IPS-18c (cell line): ENCODE results near the gene NFASC.

Experiments
- H3K4me3 ChIP-seq: 2 replicates; pipeline ENCODE4 v1.7.0; 2013; ENCODE audit warnings: low read depth, mild to moderate bottlenecking, low read length, moderate library complexity; ENCODE audit not compliant: insufficient read depth
- H3K9me3 ChIP-seq: one replicate; pipeline ENCODE4 v1.6.1; 2013; ENCODE audit warnings: mild to moderate bottlenecking, low read length, moderate library complexity; ENCODE audit not compliant: control insufficient read depth, insufficient read depth

NFASC gene

GRCh38 chr1:205024679-205025078, 154.0 kb downstream of the NFASC start:
- no peak overlapping the region for H3K4me3 ChIP-seq
- H3K9me3 ChIP-seq = no peaks in the 10 kb centered on the region

- Histone ChIP-seq H3K4me3 (no peak overlapping the region), H3K9me3 (no peaks in the 10 kb centered on the region)
These were observed 154.6 kb downstream of the NFASC start for GRCh38 chr1:205025239-205025638.

GRCh38 chr1:205026181-205026580, 155.5 kb downstream of the NFASC start:
- Histone ChIP-seq H3K4me3 (no peak overlapping the region), H3K9me3 (no peaks in the 10 kb centered on the region)

DNA sequence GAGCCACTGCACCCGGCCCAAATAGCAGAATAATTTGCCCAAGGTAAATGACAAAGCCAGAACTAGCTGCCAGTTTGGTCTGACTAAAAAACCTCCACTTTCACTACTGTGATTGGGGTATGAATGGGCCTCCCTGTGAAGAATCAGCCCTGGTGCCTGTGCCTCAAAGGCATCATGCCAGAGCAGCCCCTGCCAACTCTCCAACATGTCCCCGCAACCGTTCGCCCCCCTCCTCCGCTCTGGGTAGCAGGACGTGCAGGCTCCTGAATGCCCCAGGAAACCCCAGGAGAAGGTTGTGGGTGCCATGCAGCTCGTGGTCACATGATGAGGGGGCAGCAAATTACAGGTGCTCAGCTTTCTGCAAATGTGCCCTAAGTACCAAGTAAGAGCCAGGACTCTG, 157.7 kb downstream of the NFASC start:
- H3K4me3 ChIP-seq = no peak overlapping the region
- H3K9me3 ChIP-seq = no peaks in the 10 kb centered on the region

GRCh38 chr1:205028924-205029323, 158.3 kb downstream of the NFASC start:
- Histone ChIP-seq H3K9me3 (no peaks in the 10 kb centered on the region), H3K4me3 (no peak overlapping the region)

DNA sequence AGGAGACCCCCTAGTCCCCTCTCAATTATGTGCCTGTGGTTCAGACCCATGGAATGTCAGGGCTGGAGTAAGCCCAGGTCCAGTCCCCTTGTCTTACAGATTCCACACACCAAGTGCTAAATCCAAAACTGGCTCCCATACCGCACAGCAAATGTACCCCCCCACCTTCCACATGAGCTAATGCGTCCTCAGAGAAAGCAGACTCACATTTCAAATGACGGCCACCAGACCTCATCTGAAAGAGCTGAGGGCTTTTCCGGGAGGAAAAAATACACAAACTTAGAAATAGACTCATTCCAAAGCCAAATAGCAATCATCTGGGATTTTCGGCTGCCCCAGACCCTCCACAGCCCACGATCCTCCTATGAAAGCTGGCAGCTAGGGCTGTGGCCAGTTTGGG, 159.6 kb downstream of the NFASC start:
- H3K9me3 ChIP-seq = peaks cover 2% of the 10 kb centered on the region
- no peak overlapping the region for H3K4me3 ChIP-seq

DNA sequence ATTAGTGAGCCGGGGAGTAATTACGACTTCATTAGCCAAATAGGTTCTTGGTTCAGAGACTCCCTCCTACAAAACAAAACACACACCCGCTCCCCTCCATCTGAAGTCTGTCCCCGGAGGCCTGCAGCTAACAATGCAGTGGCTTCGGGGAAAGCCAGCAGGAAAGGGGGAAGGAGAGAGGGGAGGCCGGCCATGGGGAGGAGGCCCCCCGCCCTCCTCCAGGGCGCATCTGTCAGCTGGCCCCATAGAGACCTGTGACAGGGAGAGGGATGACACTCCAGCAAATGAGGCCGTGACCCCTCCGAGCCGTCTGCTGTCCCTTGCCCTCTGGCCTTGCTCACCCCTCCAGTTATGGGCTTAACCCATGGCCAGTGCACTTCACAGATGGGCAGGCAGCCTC, 160.2 kb downstream of the NFASC start:
- no peak overlapping the region for H3K4me3 ChIP-seq
- peaks cover 2% of the 10 kb centered on the region for H3K9me3 ChIP-seq

GRCh38 chr1:205032508-205032907, 161.8 kb downstream of the NFASC start:
- peaks cover 2% of the 10 kb centered on the region for H3K9me3 ChIP-seq
- H3K4me3 ChIP-seq = no peak overlapping the region

DNA sequence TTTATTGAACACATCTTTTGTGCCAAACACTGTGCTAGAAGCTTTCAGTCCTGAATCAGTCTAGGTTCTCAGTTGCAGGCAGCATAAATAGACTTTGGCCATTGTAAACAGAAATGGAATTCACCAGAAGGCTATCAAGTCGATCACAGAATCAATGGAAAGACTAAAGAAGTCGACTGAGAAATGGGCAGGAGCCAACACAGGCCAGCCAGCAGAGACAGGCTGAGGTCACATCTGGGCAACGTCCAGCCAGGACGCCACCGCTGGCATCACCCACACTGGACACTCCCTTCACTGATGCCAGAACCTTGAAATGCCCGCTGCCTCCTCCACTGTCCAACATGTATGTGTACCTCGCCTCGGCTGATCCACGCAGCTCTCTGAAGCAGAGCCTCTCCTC, 166.9 kb downstream of the NFASC start:
- Histone ChIP-seq H3K9me3 (peaks cover 2% of the 10 kb centered on the region), H3K4me3 (no peak overlapping the region)

GRCh38 chr1:205038132-205038786, 167.6 kb downstream of the NFASC start:
- Histone ChIP-seq H3K4me3 (no peak overlapping the region), H3K9me3 (peaks cover 2% of the 10 kb centered on the region)

DNA sequence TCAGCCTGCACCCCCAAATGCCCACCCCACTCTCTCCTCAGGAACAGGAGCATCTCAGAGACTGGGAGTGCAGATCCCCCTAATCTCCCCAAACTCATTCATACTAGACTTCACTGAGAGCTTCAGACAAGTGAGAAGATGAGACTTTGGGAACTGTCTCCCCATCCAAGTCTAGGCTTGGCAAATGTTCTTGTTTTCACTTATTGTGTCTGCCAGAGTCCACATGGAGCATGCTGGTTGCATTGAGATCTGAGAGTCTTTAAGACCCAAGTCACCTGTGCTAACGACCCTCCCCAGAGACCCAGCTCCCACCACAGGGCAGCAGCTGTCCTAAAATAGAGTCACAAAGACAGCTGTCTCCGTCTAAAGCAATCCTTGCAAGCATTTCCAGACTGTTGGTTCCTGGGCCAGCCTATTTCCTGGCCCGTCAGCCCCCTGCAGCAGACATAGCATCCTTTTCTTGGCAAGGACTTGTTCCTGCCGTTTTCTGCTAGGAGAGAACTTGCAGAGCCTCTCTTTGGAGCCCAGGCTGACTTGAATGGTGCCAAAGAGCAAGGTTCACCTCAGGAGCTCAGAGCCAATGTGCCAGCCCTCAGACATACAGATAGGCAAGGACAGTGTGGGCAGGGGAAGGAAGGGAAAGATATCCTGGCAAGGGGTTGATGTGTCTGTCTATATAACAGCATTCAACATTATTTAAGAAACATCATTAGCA, 170.5 kb downstream of the NFASC start:
- no peak overlapping the region for H3K4me3 ChIP-seq

DNA sequence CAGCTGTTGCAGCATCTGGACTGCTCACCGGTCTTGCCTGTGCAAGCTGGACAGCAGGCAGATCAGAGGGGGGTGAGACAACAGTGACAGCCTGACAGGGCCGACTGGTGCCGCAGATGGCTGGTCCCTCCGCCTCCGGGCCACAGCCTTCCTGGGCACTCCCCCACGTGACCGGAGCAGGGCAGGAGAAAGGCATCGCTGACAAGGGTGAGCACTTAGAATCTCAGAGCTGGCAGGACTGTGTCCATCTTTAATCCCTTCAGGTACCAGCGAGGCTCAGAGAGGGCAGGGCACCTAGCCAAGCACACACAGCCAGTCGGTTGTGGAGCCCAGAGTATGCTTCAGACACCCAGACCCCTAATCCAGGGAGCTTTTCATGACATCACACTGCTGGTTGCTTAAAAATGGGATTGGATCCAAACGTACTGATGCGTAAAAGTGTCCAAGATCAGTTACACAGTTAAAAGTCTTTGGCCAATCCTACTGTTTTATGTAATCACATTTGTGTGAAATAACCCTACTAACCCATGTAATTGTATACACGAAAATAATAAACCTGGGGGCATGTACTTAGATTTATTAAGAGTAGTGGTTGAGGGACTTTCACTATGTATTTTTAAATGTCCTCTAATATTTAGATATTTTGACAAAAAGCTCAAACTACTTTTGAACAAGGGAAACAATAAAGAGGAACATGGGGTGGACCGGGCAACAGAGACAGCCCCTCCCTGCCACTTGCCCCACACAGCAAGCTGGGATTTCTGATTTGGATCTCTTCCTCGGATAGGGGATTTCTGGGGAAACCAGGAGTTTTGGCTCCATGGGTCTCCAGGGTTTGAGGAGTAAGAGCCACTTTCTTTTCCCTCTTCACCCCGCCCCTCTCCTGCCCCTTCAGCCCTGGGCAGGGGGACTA, 171.6 kb downstream of the NFASC start:
- Histone ChIP-seq H3K9me3 (no peaks in the 10 kb centered on the region), H3K4me3 (no peak overlapping the region)

More for the DNA sequence above, 170.5 kb downstream of the NFASC start:
- no peaks in the 10 kb centered on the region for H3K9me3 ChIP-seq

- Histone ChIP-seq H3K9me3 (no peaks in the 10 kb centered on the region), H3K4me3 (peak within 1 kb of the TSS; percentile 20; the same call in 1 of the 2 replicates)
These were observed 172.5 kb downstream of the NFASC start, which contains the start of gene CNTN2 for GRCh38 chr1:205042911-205043806. Gene CNTN2, plus strand, starts transcription at chr1:205043212. Its CDS starts 9,974 bp downstream, at chr1:205053186.

DNA sequence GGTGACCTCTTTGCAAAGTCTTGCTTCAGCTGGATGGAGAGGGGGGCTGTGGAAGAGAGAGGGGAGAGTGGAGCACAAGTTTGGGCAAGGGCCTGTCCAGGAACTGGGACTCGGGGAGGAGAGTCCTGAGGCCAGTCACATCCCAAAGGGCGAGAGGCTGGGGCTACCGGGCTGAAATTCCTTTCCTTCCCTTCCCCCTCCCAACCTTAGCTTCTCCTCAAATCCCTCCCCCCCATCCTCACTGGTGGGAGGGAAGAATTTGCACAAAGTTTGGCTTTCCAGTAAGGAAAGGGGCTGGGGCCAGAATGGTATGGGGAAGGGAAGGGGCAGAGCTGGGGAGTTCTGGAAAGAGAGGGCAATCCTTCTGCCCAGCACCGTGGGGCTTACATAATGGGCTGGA, 173.2 kb downstream of the NFASC start:
- Histone ChIP-seq H3K4me3 (no peak overlapping the region), H3K9me3 (no peaks in the 10 kb centered on the region)

GRCh38 chr1:205044741-205045140, 174.1 kb downstream of the NFASC start:
- no peak overlapping the region for H3K4me3 ChIP-seq

DNA sequence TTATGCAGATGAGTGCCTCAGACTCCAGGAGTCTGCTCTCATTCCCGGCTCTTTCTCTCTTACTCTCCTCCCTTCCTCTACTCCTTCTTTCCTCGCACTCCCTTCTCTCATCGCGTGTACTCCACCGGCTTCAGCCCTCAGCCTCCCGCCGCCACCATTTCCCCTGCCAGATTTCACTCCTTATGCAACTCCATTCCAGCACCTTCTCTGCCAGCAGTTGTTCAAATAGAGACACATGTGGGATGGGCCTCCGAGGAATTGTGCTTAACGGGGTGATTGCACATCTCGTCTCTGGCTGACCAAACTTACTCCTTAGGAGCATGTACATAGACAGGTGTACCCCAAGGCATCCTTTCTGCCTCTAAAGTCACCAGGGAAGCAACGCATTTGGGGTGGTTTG, 174.5 kb downstream of the NFASC start:
- no peak overlapping the region for H3K4me3 ChIP-seq

More at GRCh38 chr1:205044741-205045140, 174.1 kb downstream of the NFASC start:
- H3K9me3 ChIP-seq = no peaks in the 10 kb centered on the region

DNA sequence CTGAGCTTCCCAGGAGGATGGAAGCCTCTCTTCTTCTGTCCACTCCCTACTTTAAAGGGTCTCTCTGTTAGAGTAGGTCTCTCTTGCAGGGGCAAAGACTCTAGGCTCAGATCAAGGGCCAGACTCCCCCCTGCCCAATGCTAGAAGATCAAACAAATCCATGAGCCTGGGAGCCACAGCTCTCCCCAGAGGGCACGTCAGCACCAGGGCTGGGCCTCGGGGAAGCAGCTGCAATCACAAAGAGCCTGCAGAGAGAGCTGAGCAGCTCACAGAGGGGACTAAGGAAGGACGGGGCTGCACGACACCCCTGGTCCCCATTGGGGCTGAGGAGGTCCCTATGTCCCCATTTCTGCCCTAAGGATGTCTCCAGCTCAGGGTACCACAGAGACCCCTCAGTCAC, 176.2 kb downstream of the NFASC start:
- Histone ChIP-seq H3K9me3 (no peaks in the 10 kb centered on the region), H3K4me3 (no peak overlapping the region)

More for the DNA sequence above, 174.5 kb downstream of the NFASC start:
- no peaks in the 10 kb centered on the region for H3K9me3 ChIP-seq
